Body of pancreas (tissue), 4 donors: ENCODE data around the gene IFNA13. TPM values are rescaled to one million over a fixed set of nuclear protein-coding genes. Genes with fewer than 3 reads are reported as not detected.

ENCODE experiments used
- ATAC-seq: fragments of 150-250 bp; one replicate; pipeline ENCODE4 v1.9.1; 2016
- DNase-seq, 4 donors: peaks; one replicate each; pipeline ENCODE4 v3.0.0-alpha.2; 2019
- H3K27ac ChIP-seq, 4 donors: fragments of 200-600 bp; sonication (generic); 1 replicate in 3 of 4; 2 replicates in 1 of 4; pipeline versions ENCODE4 v1.5.1 to v1.6.1; 2016 to 2019; ENCODE audit warnings: mild to moderate bottlenecking in 1 of 4, mixed read lengths in 1 of 4, moderate library complexity in 1 of 4
- H3K27me3 ChIP-seq, 2 donors: fragments of 200-600 bp; sonication (generic); one replicate each; pipeline ENCODE4 v1.6.0; 2016; ENCODE audit warnings: mild to moderate bottlenecking in 1 of 2
- H3K36me3 ChIP-seq, 2 donors: fragments of 200-600 bp; sonication (generic); replicated peaks in 1 of 2; 2 replicates each; pipeline ENCODE4 v1.5.1; 2016; ENCODE audit warnings: low read depth in 2 of 2; ENCODE audit not compliant: insufficient read depth in 1 of 2
- H3K4me1 ChIP-seq: fragments of 200-600 bp; sonication (generic); one replicate; pipeline ENCODE4 v1.6.0; 2016
- H3K4me3 ChIP-seq, 2 donors: fragments of 200-600 bp; sonication (generic); 1 replicate in 1 of 2; 2 replicates in 1 of 2; pipeline ENCODE4 v1.5.1; 2016 to 2019
- H3K9me3 ChIP-seq, 3 donors: fragments of 200-600 bp; sonication (generic); 1 replicate in 2 of 3; 2 replicates in 1 of 3; pipeline ENCODE4 v1.5.1; 2016
- CTCF ChIP-seq, 7 experiments: fragments of 450-650 bp in 4 of 7; fragments of 200-600 bp in 3 of 7; sonication (generic) in 3 of 7; IDR thresholded peaks; one replicate each; pipeline ENCODE4 v1.5.1; 2016 to 2019; ENCODE audit warnings: antibody characterized with exemption in 7 of 7
- POLR2A ChIP-seq, 3 donors: fragments of 450-650 bp; IDR thresholded peaks; one replicate each; pipeline ENCODE4 v1.6.1; 2016; ENCODE audit warnings: antibody characterized with exemption in 3 of 3, mild to moderate bottlenecking in 2 of 3
- WGBS, 2 donors: methylation state at CpG; one replicate each; pipeline ENCODE4 v1.1.5; 2017; 5-methylcytosine and 5-hydroxymethylcytosine counted together
- intact Hi-C: fragments of 100-400 bp; cut with DNase I; formaldehyde crosslinking; loops from one replicate; pipeline ENCODE4 v1.15.1; 2023
- total RNA-seq, 2 donors: library from RNA; depleted of rRNA; stranded (reverse); fragments of >200 nt; gene quantifications; one replicate each; pipeline ENCODE4 v1.1.0, GENCODE V29; 2016

The IFNA13 gene
- total RNA-seq, 2 donors from 2014 or later = not detected

DNA sequence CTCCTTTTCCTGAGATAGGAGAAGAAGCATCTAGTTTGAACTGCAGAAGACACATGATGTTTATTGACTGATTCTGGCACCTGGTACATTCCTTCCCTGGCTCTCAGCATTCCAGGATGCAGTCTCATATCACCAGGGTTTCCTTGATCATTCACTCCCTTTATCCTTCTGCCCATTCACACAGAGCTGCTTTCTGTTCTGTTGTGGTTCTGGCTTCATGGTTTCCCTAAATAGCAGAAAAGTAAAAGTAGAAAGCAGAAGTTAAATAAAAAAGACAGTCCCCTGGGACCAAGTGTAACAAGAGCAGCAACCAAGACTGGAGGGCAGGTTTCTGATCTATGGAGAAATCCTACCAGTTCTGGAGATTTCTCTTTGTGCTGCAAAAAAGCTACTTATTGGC, 44.2 kb upstream of the IFNA13 start:
- H3K4me3 ChIP-seq = no peak overlapping the region
- no peak for TF ChIP-seq CTCF (IDR thresholded peaks at IDR 0.05)
- no peak for TF ChIP-seq POLR2A (IDR thresholded peaks at IDR 0.05)
- DNase-seq = no peak
- ATAC-seq = no peak
- intact Hi-C loops = no loop called here
- no peaks in the 10 kb centered on the region for H3K9me3 ChIP-seq
- no peaks in the 10 kb centered on the region for H3K4me1 ChIP-seq
- no peak overlapping the region for H3K27ac ChIP-seq
- no peaks in the 10 kb centered on the region for H3K36me3 ChIP-seq
- no peaks in the 10 kb centered on the region for H3K27me3 ChIP-seq

DNA sequence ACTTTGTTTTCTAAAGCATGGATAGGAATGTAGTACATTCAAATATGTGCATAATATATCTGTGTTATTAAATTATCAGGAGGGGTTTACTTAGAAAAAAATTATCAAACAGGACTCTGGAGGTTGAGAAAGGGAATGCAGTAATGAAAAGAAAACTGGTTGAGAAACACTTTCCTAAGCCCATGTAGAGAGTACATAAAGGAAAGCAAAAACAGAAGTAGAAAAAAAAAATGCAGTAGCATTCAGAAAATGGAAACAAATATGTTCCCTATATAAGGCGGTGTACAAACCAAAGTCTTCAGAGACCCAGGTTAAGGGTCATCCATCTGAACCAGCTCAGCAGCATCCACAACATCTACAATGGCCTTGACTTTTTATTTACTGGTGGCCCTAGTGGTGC, 41.0 kb upstream of the IFNA13 start, which contains the start of gene IFNA8:
Gene IFNA8, plus strand, starts transcription at position 301 of the 400 bp plus-strand sequence. Its CDS starts 60 bp downstream, at position 361.
- no peaks in the 10 kb centered on the region for H3K27me3 ChIP-seq
- TF ChIP-seq CTCF (IDR thresholded peaks at IDR 0.05) (no peak), POLR2A (IDR thresholded peaks at IDR 0.05) (no peak)
- intact Hi-C loops = loop anchor here (10.0 kb wide), 1 partner anchor 84 kb away; no protein-coding TSS in a partner anchor
- no peaks in the 10 kb centered on the region for H3K9me3 ChIP-seq
- ATAC-seq (no peak), DNase-seq (no peak)
- H3K4me1 ChIP-seq = no peaks in the 10 kb centered on the region
- H3K36me3 ChIP-seq = no peaks in the 10 kb centered on the region
- H3K27ac ChIP-seq = no peak within 1 kb of the TSS
- H3K4me3 ChIP-seq = no peak within 1 kb of the TSS
- 80 to 94% methylated on average over 1 of the region's 1 CpG for WGBS, 2 donors

DNA sequence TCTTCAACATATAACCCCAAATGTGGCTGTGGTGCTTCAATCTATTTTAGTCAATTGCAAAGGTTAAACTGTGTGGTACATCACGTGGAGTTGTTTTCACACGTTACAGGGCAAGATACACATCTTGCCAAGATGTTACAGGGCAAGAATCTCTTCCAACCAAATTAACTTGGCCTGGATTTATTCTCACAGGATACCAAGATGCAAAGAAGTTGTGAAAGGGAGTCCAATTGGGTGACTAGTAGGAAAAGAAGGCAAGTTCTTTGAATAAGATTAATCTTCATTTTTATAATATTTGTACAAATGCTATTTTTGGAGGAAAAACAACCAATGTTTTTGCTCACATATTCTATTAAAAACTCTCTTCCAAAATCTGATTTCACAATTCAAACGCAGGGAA, 36.3 kb upstream of the IFNA13 start:
- H3K36me3 ChIP-seq = no peaks in the 10 kb centered on the region
- no peak overlapping the region for H3K4me3 ChIP-seq
- intact Hi-C loops = loop anchor here (10.0 kb wide), 1 partner anchor 79 kb away; no protein-coding TSS in a partner anchor
- TF ChIP-seq POLR2A (IDR thresholded peaks at IDR 0.05) (no peak), CTCF (IDR thresholded peaks at IDR 0.05) (no peak)
- H3K27ac ChIP-seq = no peak overlapping the region
- no peaks in the 10 kb centered on the region for H3K27me3 ChIP-seq
- no peaks in the 10 kb centered on the region for H3K9me3 ChIP-seq
- H3K4me1 ChIP-seq = peaks cover 11% of the 10 kb centered on the region
- 53 to 68% methylated on average over 3 of the region's 3 CpGs for WGBS, 2 donors
- no peak for ATAC-seq
- DNase-seq = no peak

DNA sequence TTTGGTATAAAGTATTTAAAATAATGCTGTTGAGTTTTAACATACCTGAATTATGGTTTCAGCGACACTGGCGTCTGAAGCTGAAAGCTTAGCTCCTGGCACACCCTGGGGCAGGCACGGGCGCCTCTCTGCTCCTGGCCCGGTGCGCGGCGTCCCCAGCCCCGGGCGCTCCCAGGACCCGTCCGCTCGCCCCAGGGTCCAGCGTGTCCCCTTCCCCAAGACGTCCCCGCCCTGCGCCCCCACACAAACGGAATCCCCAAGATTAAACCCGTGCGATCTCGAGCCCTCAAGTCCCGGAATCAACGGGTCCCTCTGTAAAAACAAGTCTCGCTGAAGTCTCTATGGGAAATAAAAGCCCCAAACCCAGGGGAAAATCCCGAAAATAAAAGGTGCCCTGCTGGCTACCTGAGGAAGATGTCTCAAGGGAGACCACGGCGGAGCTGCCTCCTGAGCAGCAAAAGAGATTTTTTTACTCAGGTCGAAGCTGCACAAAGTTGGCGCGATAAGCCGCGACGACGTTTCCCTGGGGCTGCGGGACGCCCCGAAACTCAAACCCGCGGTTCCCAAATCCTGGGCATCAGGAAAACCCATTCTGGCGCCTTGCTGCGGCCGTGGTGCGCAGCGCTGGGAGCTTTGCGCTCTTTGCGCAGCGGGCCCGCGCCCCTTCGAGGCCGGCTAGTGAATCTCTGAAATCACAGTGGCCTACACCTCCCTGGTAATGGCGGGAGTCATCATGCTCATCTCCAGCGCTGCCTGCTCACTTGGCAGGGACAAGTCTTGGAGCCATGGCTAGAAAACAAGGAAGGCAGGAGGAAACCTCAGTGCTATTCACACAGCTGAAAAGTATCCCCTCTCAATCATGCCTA, 34.8 kb upstream of the IFNA13 start:
- Histone ChIP-seq H3K4me3 (no peak overlapping the region), H3K4me1 (peaks cover 11% of the 10 kb centered on the region), H3K9me3 (no peaks in the 10 kb centered on the region), H3K36me3 (no peaks in the 10 kb centered on the region), H3K27ac (no peak overlapping the region), H3K27me3 (no peaks in the 10 kb centered on the region)
- no peak for DNase-seq
- intact Hi-C loops = loop anchor here (10.0 kb wide), 1 partner anchor 78 kb away; no protein-coding TSS in a partner anchor
- WGBS, 2 donors = 3 to 5% methylated on average over 43 to 53 of the region's 53 CpGs
- no peak for ATAC-seq
- TF ChIP-seq CTCF (IDR thresholded peaks at IDR 0.05) (no peak), POLR2A (IDR thresholded peaks at IDR 0.05) (no peak)
